NT2/D1 (cell line): ENCODE data around the gene ADSL.

Source experiments
- YY1 ChIP-seq: IDR thresholded peaks from 2 replicates; pipeline ENCODE4 v1.6.1; 2011; ENCODE audit not compliant: insufficient read length, insufficient read depth
- ZNF274 ChIP-seq: IDR thresholded peaks from 2 replicates; pipeline ENCODE4 v1.6.1; 2011; ENCODE audit warnings: mild to moderate bottlenecking, low read depth, low read length

DNA sequence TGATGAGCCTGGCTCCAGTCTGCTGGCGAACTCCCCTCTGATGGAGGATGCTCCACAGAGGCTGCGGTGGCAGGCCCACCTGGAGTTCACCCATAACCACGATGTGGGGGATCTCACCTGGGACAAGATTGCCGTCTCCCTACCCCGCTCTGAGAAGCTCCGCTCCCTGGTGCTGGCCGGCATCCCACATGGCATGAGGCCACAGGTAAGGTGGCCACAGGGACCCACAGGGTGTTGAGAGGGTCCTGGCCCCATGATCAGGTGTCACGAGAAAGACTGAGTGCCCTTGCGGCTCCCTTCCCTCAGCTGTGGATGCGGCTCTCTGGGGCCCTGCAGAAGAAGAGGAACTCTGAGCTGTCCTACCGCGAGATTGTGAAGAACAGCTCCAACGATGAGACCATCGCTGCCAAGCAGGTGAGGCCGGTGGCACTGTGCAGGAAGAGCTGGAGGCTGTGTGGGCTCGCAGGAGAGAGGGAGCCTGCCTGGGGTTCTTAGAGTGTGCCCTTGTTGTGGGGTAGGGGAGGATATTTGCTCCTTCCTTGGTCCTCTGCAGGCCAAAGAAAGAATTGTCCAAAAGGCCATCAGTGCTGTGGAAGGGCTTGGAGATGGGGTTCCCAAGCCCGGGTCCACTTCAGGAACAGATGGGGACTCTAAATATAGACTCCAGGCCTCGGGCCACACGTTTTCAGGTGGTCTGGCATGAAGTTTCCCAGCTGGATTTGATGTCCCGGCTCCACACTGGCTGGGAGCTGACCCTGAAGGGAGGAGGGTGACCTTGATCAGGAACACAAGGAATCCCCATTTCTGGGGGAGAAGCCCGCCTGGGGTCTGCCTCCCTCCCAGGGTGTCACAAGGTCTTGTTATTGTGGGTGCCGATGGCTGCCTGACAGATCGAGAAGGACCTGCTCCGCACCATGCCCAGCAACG lies 58.2 kb downstream of the ADSL start:
- TF ChIP-seq YY1 (no peak), ZNF274 (no peak)
